Measurements from ENCODE around the gene MISP3. TPM values are rescaled to one million over a fixed set of nuclear protein-coding genes. Genes with fewer than 3 reads are reported as not detected.

MISP3 gene
- total RNA-seq, 1 experiment from 2014 or later: 0.74 TPM

DNA sequence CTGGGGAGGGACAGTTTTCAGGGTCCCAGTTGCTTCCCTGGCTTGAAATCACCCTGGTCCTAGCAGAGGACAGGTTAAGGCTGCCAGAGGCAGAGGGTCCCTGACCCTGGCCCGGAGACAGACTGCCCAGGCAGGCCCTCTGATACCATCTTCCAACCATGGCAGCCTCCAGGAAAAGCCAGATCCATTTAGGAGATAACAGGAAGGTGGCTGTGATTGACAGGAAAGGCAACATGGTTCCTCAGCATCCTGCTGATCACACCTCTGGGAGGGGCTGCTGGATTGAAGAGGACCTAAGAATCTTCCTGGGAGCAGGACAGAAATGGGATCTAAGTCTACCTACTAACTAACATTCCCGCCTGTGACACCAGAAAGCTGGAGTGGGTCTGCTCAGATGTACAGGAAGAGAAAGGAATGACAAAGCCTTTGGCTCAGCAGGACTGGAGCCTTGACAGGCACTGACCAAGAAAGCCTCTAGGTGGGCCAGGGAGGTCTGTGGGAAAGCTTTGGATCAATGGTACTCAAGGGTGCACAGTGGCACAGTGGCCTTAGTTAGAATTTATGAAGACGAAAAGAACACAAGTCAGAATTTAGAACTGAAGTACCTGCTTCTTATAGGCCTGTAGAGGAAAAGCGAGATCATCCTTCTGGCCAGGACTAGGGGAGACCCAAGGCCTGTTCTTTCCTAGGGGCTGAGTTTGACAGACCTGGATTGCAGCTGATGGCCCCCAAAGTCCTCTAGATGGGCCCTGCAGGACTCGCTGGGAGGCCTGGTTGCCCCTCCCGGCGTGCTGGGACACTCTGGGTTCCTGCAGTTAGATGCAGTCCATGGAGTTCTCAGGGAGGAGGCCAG is 47.3 kb downstream of the MISP3 start:
- no peak for DNase-seq (ENCODE audit: low spot score)

GRCh38 chr19:14120497-14120780 is 47.9 kb downstream of the MISP3 start:
- no peak for DNase-seq (ENCODE audit: low spot score)

- DNase-seq (ENCODE audit: low spot score): no peak
Measured at GRCh38 chr19:14122924-14123323, 50.3 kb downstream of the MISP3 start.

Other genes starting within 250 kb of the MISP3 start
- not detected in 2 replicates for gene NANOS3, start 195.7 kb upstream of the MISP3 start, total RNA-seq (2014; rRNA removed; shearing (Covaris generic))
- gene BRME1, start 166.7 kb upstream of the MISP3 start, total RNA-seq (2014; rRNA removed; shearing (Covaris generic)): 2.2 and 3.9 TPM in 2 replicates
- gene CC2D1A, start 166.6 kb upstream of the MISP3 start, total RNA-seq (2014; rRNA removed; shearing (Covaris generic)): 36.0 and 39.6 TPM in 2 replicates
- 0.34 and 1.1 TPM in 2 replicates for gene PODNL1, start 134.4 kb upstream of the MISP3 start, total RNA-seq (2014; rRNA removed; shearing (Covaris generic))
- 46.6 and 47.2 TPM in 2 replicates for gene DCAF15, start 120.3 kb upstream of the MISP3 start, total RNA-seq (2014; rRNA removed; shearing (Covaris generic))
- 6.0 and 6.2 TPM in 2 replicates for gene RFX1, start 66.5 kb upstream of the MISP3 start, total RNA-seq (2014; rRNA removed; shearing (Covaris generic))
- gene RLN3, start 44.6 kb upstream of the MISP3 start, total RNA-seq (2014; rRNA removed; shearing (Covaris generic)): not detected in 2 replicates
- 0.10 TPM in 1 of 2 replicates, not detected in the other for gene IL27RA, start 41.0 kb upstream of the MISP3 start, total RNA-seq (2014; rRNA removed; shearing (Covaris generic))
- 0.08 and 0.20 TPM in 2 replicates for gene PALM3, start 10.7 kb upstream of the MISP3 start, total RNA-seq (2014; rRNA removed; shearing (Covaris generic))
- not detected in 2 replicates for gene C19orf67, start 13.0 kb downstream of the MISP3 start, total RNA-seq (2014; rRNA removed; shearing (Covaris generic))
- 71.7 and 89.0 TPM in 2 replicates for gene SAMD1, start 18.0 kb downstream of the MISP3 start, total RNA-seq (2014; rRNA removed; shearing (Covaris generic))
- 19.4 and 25.0 TPM in 2 replicates for gene PRKACA, start 45.0 kb downstream of the MISP3 start, total RNA-seq (2014; rRNA removed; shearing (Covaris generic))
- 95.9 and 102 TPM in 2 replicates for gene ASF1B, start 63.8 kb downstream of the MISP3 start, total RNA-seq (2014; rRNA removed; shearing (Covaris generic))
- gene ADGRL1, start 133.4 kb downstream of the MISP3 start, total RNA-seq (2014; rRNA removed; shearing (Covaris generic)): 1.2 and 2.0 TPM in 2 replicates

Measured in HT-29 (cell line).